Activated T-cell treated with anti-CD3 and anti-CD28 coated beads, Interleukin-2, amount 50 U/mL, for 48 hours (primary cell): ENCODE measurements around the gene NPHP4.
"Not testable (repeated sequence)": the region's sequence is repeated elsewhere in the genome, so short reads cannot be mapped to it uniquely, and the experiment has no call there.

Experiments
- DNase-seq, 2 experiments: peaks; one replicate each; pipeline ENCODE4 v3.0.0-alpha.2; 2020

Gene NPHP4

GRCh38 chr1:5927506-5928370 is 64.5 kb downstream of the NPHP4 start:
- no peak for DNase-seq

- no peak for DNase-seq
Observed at GRCh38 chr1:5926686-5927435, 65.4 kb downstream of the NPHP4 start.

DNA sequence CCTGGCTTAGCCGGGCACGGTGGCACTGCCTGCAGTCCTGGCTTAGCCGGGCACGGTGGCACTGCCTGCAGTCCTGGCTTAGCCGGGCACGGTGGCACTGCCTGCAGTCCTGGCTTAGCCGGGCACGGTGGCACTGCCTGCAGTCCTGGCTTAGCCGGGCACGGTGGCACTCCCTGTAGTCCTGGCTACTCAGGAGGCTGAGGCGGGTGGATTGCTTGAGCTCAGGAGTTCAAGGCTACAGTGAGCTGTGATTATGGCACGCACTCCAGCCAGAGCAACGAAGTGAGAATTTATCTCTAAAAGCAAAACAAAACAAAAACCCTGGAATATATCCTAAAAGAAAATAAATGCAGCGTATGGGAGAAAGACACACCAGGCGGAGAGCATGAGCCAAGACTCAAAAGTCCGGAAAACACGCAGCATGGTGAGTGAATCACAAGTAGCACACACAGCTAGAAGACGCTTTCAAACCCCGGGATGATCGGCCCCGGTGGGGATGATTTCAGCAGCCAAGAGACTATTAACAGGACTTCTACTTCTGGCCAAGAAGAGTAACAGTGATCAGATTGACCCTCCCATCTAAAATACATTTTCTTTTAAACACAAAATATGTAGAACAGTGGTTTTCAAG is 69.4 kb downstream of the NPHP4 start:
- DNase-seq, result not testable (repeated sequence)

GRCh38 chr1:5921671-5922070 is 70.6 kb downstream of the NPHP4 start:
- DNase-seq, result no peak

DNA sequence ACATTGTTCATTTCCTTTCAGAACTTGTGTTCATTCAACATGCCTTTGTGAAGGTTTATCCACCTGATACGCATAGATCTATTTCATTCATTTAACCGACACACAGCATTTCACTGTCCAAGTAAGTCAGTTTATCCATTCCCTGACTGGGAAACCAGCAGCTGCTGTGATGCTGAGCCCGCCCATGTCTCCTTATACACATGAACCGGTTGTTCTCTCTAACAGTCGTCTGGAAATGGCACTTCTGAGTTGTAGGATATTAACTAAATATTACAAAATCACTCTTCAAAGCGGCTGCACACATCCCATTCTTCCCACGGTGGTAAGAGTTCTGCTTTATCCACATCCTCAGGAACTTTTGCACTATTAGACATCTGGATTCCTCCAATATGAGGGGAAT is 71.1 kb downstream of the NPHP4 start:
- no peak for DNase-seq

- no peak for DNase-seq
Observed at GRCh38 chr1:5920201-5920600, 72.0 kb downstream of the NPHP4 start.

DNA sequence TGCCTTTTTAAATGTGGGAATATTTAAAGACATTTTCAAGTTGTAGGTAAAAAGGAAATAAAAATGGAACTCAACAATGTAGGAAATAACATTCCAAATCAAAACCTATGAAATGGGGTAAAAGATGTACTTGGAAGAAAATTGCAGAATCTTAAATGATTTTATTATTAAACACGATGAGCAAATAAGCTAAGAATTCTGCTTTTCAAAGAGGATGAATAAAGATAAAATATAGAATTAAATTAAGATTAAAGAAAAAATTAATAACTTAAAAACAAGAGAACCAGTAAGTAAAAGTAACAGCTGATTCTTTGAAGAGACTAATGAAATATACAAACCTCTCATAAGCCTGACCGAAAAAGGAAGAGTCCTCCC is 74.0 kb downstream of the NPHP4 start:
- no peak for DNase-seq

- no peak for DNase-seq
Observed at GRCh38 chr1:5917591-5918274, 74.5 kb downstream of the NPHP4 start.

DNA sequence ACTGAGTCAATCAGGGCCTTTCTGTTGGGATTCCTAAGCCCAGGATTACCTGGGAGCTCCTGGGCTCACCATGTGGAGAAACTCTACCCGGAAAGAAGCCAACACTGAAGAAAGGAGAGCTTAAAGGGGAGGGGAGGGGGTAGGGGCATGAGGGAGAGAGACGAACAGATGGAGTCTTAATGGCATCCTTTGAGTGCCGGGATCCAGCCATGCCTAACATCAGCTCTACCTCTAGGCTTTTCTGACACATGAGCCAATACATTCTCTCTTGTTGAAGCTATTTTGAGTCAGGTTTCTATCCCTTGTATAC is 75.0 kb downstream of the NPHP4 start:
- no peak for DNase-seq

- DNase-seq, result no peak
Observed at GRCh38 chr1:5916572-5917280, 75.5 kb downstream of the NPHP4 start.

DNA sequence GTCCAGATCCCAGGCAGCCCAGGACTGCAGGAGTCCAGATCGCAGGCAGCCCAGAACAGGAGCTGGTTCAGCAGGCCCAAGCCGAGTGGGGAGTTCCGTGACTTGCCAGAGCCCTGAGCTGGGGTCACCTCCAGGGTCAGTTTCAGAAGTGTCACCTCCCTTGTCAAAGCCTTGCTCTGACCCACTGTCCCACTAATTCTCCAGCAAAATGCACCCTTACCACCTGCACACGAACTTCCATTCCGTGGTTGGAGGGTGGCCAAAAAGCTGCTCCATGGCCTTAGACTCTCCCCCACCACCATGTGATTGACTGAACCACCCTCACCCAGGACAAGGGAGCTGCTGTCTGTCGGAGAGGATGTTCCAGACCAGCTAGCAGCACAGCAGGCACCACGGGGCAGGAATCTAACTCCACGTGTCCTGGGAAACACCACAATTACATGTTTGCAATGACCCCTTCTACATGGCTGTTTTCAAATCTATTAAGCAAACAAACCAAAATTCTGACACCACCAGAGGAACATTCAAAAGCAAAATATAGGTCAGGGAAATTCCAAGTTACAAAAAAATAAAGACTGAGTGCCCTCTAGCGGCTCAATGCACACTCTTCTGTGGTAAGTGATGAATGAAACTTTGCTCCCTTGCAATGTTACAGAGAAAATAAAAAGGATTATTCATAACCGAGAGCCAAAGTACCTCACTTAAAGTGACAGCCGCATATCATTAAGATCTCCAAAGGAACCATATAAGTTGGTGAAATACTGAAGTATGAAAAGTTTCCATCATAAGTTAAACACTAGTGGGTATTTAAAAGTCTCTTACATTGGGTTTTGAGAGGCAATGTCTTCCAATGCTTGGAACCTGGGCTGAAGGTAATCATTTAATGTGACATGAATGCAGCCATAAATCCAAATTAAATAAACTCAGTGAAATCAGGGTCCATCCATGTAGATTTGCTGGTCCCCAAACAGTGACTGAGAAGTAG is 76.3 kb downstream of the NPHP4 start:
- DNase-seq, result peak in 1 of 2 experiments; percentile 34

GRCh38 chr1:5914676-5915365 is 77.4 kb downstream of the NPHP4 start:
- no peak for DNase-seq

DNA sequence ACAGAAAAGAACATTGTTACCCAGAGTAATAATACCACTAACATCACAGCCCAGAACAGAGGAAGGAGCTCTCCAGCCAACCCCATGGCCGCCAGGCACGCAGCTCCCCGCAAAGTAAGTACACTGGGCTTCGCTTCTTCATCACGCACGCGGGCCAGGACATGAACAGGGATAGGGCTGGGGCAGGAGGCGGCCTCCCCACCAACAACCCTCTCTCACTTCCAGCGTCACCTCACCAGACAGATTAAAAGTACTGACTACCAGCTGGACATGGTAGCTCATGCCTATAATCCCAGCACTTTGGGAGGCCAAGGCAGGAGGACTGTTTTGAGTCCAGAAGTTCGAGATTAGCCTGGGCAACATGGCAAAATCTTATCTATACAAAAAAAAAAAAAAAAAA is 78.3 kb downstream of the NPHP4 start:
- DNase-seq, result no peak

DNA sequence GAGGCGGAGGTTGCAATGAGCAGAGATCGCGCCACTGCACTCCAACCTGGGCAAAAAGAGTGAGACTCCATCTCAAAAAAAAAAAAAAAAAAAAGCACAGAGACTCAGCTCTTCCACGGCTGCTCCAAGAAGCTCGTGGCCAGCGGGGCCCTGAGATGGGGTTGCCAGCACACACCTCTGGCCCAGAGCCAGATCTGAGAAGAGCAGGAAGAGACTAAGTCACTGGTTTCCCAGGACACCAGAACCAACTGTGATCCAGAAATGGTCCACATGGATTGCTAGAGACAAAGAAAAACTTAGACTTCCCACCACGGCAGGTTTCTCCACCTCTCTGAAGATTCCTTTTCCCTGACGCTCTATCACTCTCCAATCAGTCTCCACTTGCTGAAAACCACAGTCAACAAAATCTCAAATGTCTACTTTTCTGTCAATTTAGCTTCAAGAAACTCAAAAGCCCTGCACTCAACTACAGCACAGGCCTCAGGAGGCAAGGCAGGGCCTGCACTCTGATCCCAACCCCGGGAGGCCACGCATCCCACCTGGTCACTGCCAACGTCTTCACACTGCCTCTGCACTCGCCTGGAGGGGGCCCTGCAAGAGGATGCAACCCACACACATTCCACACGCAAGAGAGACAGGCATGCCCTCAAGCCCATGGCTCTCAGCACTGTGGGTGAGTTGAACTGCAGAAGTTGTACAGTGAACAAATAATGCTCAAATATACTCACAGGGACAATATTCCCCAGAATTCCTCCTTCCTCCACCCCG is 79.0 kb downstream of the NPHP4 start:
- DNase-seq, result no peak

DNA sequence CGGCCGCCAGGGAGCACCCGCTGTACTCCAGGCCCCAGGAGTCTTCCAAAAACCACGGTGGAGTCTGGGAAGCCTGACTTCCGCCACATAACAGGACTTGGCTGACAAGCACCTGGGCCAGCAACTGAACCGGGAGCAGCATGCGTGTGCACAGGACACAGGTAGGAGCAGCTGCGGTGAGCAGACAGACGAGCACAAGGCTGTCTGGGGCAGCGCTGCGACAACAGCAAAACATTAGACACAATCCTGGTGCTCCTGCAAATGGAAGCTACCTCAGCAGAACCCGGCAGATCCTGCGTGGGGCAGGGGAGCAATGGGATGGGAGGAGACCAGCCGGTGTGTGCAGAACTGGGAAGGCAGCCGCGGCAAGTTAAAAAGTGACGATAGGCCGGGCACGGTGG is 80.4 kb downstream of the NPHP4 start:
- DNase-seq, result no peak

GRCh38 chr1:5911157-5911556 is 81.1 kb downstream of the NPHP4 start:
- DNase-seq, result no peak

DNA sequence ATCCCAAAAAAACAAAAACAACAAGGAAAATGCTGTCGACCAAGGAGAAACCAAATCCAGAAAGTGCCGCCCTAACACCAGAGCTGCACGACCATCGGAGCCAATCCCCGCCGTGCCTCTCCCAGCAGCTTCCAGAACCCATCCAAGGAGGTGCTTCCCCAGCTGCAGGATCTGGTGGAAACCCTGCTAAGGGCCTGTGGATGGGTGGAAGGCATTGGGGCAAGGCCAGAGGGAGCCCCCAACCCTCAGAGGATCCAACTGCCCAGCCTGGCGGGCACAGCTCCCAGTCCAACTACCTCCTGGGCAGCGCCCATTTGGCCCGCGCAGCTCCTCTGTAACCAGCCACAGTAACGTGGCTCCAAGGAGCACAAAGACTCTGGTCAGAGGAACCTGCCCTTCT is 81.6 kb downstream of the NPHP4 start:
- no peak for DNase-seq

DNA sequence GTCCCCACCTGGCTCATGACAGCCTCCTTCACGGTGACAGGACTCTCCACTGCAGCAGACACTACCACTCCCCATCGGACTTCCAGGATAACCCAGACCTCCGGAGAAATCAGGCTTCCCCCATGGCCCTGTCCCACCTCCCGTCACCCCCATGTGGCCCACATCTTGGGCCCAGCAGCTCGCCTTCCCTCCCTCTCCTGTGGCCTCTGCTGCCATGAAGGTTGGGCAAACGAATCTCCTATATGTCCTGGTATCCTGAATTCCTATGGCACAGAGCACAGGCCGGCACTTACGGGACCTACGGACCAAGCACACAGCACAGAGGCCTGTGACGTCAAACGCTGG is 82.0 kb downstream of the NPHP4 start:
- no peak for DNase-seq

- no peak for DNase-seq
Observed at GRCh38 chr1:5909576-5910275, 82.5 kb downstream of the NPHP4 start.
